GM18951 (cell line): ENCODE measurements around the gene TUBGCP6.

ENCODE experiments used
- POLR2A ChIP-seq: IDR thresholded peaks from 4 replicates; pipeline ENCODE4 v1.6.1; 2011; ENCODE audit warnings: mild to moderate bottlenecking; ENCODE audit not compliant: insufficient read length, insufficient read depth; ENCODE audit errors: extremely low read depth
- in situ Hi-C: fragments of 300-500 bp; cut with MboI; formaldehyde crosslinking; loops from one replicate; pipeline ENCODE4 v1.12.0; 2022; ENCODE audit warnings: low sequenced_read_pairs, mixed read lengths, inconsistent platforms; ENCODE audit not compliant: unreplicated experiment

The TUBGCP6 gene

DNA sequence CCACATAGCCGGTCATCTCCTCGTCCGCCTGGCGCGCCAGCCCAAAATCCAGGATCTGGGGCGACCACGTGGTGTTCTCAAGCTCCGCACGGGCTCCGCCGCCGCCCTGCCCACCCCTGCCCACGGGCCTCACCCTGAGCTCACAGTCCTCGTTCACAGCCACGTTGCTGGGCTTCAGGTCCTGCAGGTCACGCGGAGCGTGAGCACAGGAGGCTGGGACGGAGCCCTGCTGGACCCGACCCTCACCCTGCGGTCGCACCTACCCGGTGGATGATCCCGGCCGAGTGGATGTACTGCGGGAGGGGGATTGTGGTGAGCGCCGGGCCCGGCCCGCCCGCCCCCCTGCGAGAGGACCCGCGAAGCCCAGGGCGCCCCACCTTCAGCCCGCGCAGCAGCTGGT, 22.2 kb upstream of the TUBGCP6 start:
- in situ Hi-C loops, result no loop called here

DNA sequence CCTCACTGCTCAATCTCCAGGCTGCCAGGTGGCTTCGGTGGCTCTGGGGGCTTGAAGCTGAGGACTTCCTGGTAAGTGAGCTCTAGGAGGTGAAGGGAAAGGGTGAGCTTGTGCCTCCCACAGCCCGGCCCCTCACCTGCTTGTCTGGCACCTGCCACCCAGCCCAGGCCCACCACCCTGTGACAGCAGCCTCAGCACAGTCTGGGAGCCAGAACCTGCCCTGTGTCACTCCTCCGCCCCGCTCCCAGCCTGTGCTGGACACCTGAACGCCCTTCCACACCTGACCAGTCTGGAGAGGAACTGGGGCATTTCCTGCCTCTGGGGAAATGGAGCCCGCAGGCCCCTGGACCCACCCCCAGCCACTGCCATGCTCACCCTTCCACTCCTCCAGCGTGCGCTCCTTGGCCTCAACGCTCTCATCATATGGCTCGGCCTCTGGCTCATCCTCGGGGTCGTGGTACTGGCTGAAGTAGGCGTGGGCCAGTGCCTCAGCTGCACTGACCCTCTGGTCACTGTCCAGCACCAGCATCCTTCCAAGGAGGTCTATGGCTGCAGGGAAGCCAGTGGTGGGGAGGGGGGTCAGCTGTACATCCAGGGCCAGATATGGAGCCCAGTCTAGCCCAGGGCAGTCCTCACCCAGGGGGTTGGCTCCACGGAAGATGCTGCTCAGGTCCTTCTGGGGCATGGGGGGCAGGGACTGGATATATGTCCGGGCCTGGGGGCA, 20.3 kb upstream of the TUBGCP6 start:
- in situ Hi-C loops, result no loop called here
- TF ChIP-seq POLR2A, result no peak

More for the DNA sequence above, 22.2 kb upstream of the TUBGCP6 start:
- no peak for TF ChIP-seq POLR2A

DNA sequence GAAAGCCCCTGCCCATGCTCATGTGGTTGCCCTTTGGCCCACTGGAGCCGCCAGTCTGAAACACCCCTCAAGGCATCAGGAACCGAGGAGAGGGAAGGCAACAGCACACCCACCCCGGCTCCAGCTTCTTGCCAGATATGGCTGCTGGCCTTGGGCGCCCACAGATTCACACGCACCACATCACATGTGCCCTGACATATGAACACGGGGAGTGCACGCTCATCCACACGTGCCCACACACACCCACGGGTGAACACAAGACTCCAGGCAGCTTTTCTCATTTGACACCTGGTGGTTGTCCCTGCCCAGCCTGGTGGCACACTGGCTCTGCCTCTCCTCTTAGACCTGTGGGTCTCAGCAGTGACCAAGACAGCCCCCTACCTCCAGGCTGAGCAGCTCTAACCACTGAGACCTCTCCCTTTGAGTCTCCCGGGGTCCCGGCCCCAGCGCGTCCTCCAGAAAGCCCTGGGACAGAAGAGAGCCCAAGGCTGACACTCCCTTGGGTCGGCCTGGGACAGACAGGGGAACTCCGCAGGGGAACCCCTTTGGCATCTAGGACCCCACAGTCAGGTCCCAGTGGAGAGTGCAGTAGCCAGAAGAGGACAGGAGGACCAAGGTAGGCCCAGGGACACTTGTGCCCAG, 19.4 kb upstream of the TUBGCP6 start:
- in situ Hi-C loops, result no loop called here
- no peak for TF ChIP-seq POLR2A

DNA sequence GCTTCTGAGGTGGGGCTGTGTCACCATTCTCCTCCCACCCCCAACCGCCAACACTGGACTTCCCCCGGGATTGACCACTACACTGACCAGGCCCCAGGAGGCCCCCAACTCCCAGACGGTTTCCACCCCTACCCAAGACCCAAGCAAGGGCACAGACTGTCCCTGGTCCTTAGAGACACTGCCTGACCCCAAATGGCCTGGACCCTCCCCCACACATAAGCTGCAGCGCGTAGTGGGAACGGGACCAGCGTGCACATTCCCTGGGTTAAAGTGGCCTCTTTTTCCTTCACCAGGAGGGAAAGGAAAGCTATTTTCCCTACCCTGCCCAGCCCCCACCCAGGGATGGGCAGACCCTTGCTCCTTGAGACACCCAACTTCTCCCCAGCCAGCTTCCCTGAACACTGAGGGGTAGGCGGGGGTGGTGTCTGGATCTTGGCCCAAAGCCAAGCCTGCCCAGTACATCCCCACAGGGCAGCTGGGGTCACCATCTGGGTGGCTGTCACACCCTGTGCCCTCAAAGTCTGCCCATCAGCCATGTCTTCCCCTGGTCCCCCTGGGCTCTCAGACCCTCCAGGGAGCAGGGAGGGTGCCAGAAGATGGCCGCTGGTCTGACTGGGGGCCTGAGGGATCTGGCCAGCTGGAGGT, 18.3 kb upstream of the TUBGCP6 start:
- no peak for TF ChIP-seq POLR2A
- in situ Hi-C loops, result no loop called here

DNA sequence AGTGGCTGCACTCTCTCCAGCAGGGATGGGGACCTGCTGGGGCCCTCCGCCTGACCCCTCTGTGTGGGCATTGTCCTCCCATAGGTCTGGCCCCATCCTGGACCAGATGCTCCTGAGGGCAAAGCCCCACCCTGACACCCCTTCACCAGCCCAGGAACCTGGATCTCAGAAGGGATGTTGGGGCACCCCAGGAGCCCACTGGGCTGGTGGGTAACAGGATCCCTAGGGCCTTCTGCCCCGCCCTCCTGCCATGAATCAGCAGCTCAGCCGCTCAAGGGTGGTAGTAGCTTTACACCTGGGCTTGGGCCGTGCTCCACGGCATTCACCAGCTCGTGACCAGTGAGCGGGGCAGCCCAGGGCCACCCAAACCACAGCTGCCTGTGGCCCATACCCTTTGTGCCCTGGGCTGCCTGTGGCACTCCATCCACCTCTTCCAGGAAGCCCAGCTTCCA, 17.7 kb upstream of the TUBGCP6 start:
- TF ChIP-seq POLR2A, result no peak
- in situ Hi-C loops, result no loop called here

DNA sequence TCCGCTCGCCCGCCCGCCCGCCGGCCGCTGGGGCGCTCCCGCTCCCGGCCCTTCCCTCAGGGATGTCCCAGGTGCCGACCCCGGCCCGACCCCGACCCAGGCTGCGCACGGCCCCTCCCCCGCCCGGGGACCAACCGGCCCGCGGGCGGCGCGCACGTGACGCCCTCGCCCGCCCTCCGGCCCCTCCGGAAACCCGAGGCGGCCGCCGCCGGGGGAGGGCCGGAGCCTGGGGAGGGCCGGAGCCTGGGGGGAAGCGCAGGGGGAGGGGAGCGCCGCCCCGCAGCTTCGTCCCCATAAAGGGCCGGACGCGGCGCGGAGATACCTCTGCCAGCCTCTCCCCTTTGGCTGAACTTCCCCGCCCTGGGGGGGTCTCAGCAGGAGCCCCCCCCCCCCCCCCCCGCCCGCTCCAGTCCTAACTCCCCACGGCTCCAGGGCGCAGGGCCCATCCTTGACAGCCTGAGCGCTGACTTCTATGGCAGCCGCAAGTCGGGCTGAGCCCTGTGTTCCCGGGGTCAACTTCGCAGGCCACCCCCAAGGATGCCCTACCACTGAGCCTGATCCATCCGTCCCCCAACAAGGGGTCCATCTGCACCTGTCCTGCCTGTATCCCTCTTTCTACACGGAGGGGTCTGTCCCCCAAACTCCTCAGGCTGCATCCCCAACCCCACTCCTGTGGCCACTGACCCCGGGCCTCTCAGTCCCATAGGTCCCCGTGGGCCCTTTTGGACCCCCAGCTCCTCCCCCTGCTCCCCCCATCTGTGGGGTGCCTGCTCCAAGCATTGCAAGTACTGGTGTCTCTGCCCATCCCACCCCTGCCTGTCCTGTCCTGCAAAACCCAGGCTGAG, 17.0 kb upstream of the TUBGCP6 start, which contains the start of gene MAPK12:
MAPK12 (minus strand) TSS at position 69 of the 845 bp plus-strand sequence. CDS start 174 bp downstream, outside the sequence.
- in situ Hi-C loops, result no loop called here
- TF ChIP-seq POLR2A, result peak; percentile 13

DNA sequence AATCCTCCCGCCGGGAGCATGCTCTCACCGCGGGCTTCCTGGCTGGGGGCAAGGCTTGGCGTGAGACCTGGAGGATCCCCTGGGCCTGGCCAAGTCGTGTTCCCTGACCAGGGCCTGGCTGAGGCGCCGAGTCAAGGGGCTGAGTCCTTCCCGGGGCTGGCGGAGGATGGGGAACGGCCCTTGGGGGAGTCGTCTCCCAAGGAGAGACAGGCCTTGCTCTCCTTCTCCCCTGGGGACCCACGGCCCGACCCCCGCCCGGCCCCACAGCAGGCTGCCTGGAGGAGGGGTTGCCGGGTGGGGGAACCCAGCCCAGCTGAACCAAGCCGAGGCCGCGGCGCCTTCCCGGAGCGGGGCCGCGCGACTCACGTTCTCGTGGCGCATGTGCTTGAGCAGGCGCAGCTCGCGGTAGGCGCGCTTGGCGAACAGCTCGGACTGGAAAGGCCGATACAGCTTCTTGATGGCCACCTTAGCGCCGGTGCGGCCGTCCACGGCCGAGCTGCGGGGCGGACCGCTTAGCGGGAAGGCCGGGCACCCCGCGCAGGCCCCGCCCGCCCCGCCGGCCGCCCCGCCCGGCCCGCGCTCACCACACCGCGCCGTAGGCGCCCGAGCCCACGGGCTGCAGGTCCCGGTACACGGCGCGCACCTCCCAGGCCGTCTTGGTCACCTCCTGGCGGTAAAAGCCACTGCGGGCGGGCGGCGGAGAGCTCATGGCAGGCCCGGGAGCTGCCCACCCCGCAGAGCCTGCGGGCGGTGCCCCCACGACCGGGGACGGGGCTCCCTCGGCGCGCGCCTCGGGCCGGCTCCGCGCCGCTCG, 16.2 kb upstream of the TUBGCP6 start:
- peak; percentile 42 for TF ChIP-seq POLR2A

DNA sequence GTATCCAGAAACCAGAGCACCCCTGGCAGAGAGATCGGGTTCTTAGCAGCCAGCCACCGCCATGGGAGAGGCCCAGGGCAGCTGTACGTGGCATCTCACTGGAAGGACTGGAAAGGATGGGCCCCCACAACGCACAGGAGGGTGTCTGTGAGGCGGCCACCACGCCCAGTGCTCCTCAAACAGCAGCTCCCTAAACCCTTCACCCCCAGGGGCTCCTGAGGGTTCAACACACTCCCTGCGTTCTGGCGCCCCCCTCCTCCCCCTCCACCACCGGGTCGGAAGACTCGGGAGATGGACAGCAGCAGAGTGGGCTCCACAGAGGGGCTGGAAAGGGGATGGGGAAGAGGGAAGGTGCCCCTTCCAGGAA, 15.6 kb upstream of the TUBGCP6 start:
- in situ Hi-C loops, result no loop called here
- TF ChIP-seq POLR2A, result no peak

More for the DNA sequence above, 16.2 kb upstream of the TUBGCP6 start:
- in situ Hi-C loops, result no loop called here

DNA sequence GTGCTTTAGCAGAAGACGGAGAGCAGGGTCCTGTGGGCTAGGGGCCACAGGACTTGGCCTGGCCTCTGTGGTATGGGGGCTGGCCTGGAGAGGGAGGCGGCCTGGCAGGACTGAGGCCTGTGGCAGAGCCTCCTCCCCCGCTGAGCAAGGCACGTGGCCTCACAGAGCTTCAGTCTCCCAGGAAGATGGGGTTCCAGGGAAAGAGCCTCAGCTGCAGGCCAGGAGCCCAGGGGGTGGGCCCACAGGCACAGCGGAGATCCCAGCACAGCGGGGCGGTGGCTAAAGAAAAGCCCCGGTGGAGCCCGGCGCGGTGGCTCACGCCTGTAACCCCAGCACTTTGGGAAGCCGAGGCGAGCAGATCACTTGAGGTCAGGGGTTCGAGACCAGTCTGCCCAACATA, 14.5 kb upstream of the TUBGCP6 start:
- in situ Hi-C loops, result no loop called here
- TF ChIP-seq POLR2A, result no peak

DNA sequence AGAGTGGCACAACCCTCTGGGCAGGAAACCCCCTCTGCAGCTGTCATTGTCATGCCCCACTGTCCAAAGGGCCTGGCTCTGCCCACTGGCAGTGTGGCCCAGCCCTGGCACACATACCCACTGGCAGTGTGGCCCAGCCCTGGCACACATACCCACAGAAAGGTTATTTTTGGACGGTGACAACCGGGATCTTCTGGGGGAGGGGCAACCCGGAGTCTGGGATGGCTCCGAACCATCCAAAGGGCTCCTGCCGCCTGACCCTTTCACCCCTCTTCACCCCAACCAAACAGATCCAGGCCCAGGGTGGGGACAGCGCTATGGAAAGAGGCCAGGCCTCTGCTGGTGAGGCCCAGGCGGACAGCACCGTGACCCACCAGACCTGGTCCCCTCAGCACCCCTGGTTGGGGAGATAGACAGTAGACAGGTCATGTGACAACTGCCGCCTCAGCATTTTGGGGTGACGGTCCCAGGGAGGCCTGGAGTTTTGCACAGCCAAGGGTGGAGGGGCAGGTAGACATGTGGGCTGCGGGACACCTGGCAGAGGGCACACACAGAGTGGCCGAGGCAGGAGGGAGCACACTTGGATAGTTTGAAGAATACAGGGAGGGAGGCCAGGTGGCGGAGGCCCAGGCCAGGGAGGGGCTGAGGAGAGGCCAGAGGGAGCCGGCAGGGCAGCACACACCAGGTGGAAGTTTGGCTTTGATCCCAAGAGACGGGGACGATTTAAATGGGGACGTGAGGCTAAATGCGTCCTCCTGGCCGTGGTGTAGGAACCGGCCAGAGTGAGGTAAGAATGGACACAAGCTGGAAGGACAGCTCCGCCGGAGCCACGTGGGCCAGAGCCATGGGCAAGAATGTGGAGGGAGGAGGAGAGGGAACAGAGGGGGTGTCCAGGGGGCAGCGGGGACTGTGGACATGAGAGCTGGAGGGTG, 13.8 kb upstream of the TUBGCP6 start:
- TF ChIP-seq POLR2A, result no peak
- in situ Hi-C loops, result no loop called here
